ENCODE data around the gene PAPLN.
"Not testable (repeated sequence)": the region's sequence is repeated elsewhere in the genome, so short reads cannot be mapped to it uniquely, and the experiment has no call there.

PAPLN gene

GRCh38 chr14:73237219-73237785, at the start of gene PAPLN:
PAPLN (plus strand) TSS chr14:73237506; CDS start chr14:73239779, 2,273 bp downstream.
- DNase-seq = peak; percentile 58

GRCh38 chr14:73188501-73188911, 48.8 kb upstream of the PAPLN start:
- DNase-seq = no peak

GRCh38 chr14:73189651-73190050, 47.7 kb upstream of the PAPLN start:
- no peak for DNase-seq

- no peak for DNase-seq
These were observed 45.9 kb upstream of the PAPLN start for GRCh38 chr14:73191441-73191840.

- DNase-seq = not testable (repeated sequence)
These were observed 43.0 kb upstream of the PAPLN start for GRCh38 chr14:73194306-73194705.

- no peak for DNase-seq
These were observed 39.1 kb upstream of the PAPLN start for GRCh38 chr14:73198253-73198652.

GRCh38 chr14:73203527-73203926, 33.8 kb upstream of the PAPLN start:
- no peak for DNase-seq

GRCh38 chr14:73207615-73208014, 29.7 kb upstream of the PAPLN start:
- no peak for DNase-seq

- DNase-seq = no peak
These were observed 28.9 kb upstream of the PAPLN start for GRCh38 chr14:73208390-73208789.

GRCh38 chr14:73208846-73209245, 28.5 kb upstream of the PAPLN start:
- DNase-seq = no peak

- DNase-seq = no peak
These were observed 27.4 kb upstream of the PAPLN start for GRCh38 chr14:73209953-73210352.

- DNase-seq = no peak
These were observed 25.9 kb upstream of the PAPLN start for GRCh38 chr14:73211251-73212040.

GRCh38 chr14:73216030-73216429, 21.3 kb upstream of the PAPLN start:
- DNase-seq = no peak

- no peak for DNase-seq
These were observed 19.9 kb upstream of the PAPLN start for GRCh38 chr14:73217411-73217810.

- DNase-seq = no peak
These were observed 17.2 kb upstream of the PAPLN start for GRCh38 chr14:73220061-73220460.

GRCh38 chr14:73220634-73221033, 16.7 kb upstream of the PAPLN start:
- no peak for DNase-seq

- no peak for DNase-seq
These were observed 15.4 kb upstream of the PAPLN start for GRCh38 chr14:73221945-73222344.

- DNase-seq = no peak
These were observed 14.3 kb upstream of the PAPLN start for GRCh38 chr14:73223049-73223448.

GRCh38 chr14:73225496-73225895, 11.8 kb upstream of the PAPLN start:
- DNase-seq = no peak

- no peak for DNase-seq
These were observed 9.2 kb upstream of the PAPLN start for GRCh38 chr14:73227812-73228781.

- DNase-seq = no peak
These were observed 7.3 kb upstream of the PAPLN start for GRCh38 chr14:73230051-73230450.

- DNase-seq = peak; percentile 45
These were observed 5.1 kb upstream of the PAPLN start for GRCh38 chr14:73231981-73232851.

All from hematopoietic multipotent progenitor cell treated with erythropoietin and hydrocortisone succinate and interleukin-3 and kit ligand, for 6 days (in vitro differentiated cells).